Testis (tissue), 2 donors: ENCODE results near the gene ZNF620.

Experiments
- POLR2A ChIP-seq: fragments of 450-650 bp; IDR thresholded peaks from one replicate; pipeline ENCODE4 v1.6.1; 2017; ENCODE audit warnings: antibody characterized with exemption, mild to moderate bottlenecking, moderate library complexity
- TF ChIP-seq, protein P1 (sequence below), 3 experiments: fragments of 450-650 bp in 2 of 3; fragments of 200-600 bp in 1 of 3; sonication (generic) in 1 of 3; IDR thresholded peaks; one replicate each; pipeline ENCODE4 v1.5.1; 2016 to 2019; ENCODE audit warnings: antibody characterized with exemption in 3 of 3, mild to moderate bottlenecking in 2 of 3, moderate library complexity in 1 of 3

DNA sequence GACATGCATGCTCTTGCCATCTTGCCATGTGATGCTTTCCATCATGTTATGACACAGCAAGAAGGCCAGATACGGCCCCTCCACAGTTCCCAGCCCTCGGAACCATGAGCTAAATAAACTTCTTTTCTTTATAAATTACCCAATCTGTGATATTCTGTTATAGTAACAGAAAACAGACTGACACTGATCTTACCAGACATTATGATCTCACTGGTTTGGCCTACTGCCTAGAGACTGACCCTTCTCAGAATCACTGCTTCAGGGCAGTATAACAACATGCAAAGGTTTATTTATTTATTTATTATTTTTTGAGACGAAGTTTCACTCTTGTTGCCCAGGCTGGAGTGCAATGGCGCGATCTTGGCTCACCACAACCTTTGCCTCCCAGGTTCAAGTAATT is 14.9 kb upstream of the ZNF620 start:
- TF ChIP-seq POLR2A = no peak
- TF ChIP-seq, protein P1, sequence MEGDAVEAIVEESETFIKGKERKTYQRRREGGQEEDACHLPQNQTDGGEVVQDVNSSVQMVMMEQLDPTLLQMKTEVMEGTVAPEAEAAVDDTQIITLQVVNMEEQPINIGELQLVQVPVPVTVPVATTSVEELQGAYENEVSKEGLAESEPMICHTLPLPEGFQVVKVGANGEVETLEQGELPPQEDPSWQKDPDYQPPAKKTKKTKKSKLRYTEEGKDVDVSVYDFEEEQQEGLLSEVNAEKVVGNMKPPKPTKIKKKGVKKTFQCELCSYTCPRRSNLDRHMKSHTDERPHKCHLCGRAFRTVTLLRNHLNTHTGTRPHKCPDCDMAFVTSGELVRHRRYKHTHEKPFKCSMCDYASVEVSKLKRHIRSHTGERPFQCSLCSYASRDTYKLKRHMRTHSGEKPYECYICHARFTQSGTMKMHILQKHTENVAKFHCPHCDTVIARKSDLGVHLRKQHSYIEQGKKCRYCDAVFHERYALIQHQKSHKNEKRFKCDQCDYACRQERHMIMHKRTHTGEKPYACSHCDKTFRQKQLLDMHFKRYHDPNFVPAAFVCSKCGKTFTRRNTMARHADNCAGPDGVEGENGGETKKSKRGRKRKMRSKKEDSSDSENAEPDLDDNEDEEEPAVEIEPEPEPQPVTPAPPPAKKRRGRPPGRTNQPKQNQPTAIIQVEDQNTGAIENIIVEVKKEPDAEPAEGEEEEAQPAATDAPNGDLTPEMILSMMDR (IDR thresholded peaks at IDR 0.05) = no peak
